Kidney tubule cell (primary cell): ENCODE measurements around the gene MYO10.

ENCODE experiments used
- DNase-seq: peaks from one replicate; pipeline ENCODE4 v3.0.0-alpha.2; 2018; ENCODE audit warnings: low spot score

Gene MYO10

GRCh38 chr5:16709691-16710433 is 226.2 kb downstream of the MYO10 start:
- no peak for DNase-seq

DNA sequence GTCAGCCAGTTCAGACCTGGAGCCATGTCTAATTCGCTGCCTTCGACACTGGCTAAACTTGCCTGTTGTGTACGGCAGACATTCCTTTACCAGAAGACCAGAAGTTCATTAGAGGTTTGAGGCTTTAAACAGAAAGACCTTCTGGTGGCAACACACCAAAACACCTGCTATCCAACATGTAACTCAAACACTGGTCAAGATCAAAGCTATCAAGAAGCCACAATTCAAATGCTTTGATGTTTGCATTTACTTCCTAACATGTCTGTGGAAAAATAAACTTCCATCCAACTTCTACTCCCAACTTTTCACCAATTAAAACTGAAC is 228.3 kb downstream of the MYO10 start:
- no peak for DNase-seq

DNA sequence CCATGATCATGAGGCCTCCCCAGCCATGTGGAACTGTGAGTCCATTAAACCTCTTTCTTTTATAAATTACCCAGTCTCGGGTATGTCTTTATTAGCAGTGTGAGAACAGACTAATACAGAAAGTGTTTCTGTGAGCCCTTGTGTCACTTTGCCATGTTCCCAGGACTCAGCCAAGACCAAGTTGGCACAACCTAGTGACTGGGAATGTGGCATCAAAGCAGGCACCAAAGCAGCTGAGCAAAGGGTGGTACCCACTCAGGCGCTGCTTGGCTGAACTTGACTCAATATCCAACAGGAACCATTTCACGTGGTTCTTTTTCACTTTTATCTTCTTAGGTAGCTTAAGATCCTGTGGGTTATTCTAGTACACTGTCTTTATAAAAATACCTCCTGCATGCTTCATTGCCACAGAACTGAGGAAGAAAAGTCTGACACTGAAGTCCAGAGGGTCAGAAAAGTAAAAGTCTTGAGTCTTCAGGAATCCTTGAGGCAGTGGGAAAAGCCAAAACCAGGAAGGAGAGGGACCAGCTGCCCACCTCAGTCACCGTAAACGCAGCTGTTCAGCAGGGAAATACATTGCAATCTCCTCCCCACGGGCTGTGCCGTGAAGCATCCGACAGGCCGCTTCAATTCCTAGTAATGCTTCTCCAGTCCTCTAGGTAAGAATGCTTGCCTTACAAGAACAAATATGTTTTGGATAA is 228.8 kb downstream of the MYO10 start:
- no peak for DNase-seq

- DNase-seq = no peak
These were observed 231.1 kb downstream of the MYO10 start for GRCh38 chr5:16704945-16705344.

- no peak for DNase-seq
These were observed 233.1 kb downstream of the MYO10 start for GRCh38 chr5:16702964-16703363.

- no peak for DNase-seq
These were observed 234.7 kb downstream of the MYO10 start for GRCh38 chr5:16701134-16702099.

DNA sequence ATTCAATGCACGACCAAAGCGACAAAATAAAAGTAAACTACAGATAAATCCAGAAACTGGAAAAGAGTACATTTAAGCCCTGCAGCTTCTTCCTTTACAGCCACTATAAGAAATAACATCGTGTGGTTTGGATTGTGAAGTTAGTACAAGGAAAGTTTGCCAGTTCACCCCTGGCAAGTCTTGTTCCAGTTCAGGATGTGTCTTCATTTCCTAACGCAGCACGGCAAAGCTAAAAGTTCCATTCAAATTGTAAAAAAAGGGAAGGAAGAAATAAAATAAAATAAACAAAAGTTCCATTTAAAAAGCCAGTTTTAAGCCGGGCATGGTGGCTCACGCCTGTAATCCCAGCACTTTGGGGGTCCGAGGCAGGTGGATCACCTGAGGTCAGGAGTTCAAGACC is 236.0 kb downstream of the MYO10 start:
- DNase-seq = no peak

- no peak for DNase-seq
These were observed 240.3 kb downstream of the MYO10 start for GRCh38 chr5:16695779-16696178.

GRCh38 chr5:16693879-16694278 is 242.2 kb downstream of the MYO10 start:
- no peak for DNase-seq

GRCh38 chr5:16691731-16692130 is 244.4 kb downstream of the MYO10 start:
- DNase-seq = no peak

GRCh38 chr5:16690243-16690852 is 245.7 kb downstream of the MYO10 start:
- peak; percentile 62 for DNase-seq

DNA sequence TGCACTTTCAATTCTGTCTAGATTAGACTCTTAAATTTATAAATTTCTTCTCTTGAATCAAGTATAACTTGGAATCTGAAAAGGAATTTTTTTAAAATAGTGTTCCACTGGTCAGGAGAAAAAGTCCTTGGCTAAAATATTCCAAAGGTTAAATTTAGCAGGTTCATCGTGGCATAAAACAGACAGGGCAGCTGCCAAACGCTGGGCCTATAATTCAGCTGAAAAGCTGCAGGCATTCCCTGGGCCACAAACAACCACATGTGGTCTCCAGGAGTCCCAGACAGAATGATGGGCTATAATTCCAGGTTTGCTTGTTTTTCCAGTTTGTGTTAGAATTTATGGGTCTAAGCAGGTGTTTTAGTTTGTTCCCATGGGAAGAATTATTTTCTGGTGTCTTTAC is 248.2 kb downstream of the MYO10 start:
- no peak for DNase-seq

- no peak for DNase-seq
These were observed 251.0 kb downstream of the MYO10 start for GRCh38 chr5:16685069-16685468.

GRCh38 chr5:16681876-16682275 is 254.2 kb downstream of the MYO10 start:
- DNase-seq = peak; percentile 68

DNA sequence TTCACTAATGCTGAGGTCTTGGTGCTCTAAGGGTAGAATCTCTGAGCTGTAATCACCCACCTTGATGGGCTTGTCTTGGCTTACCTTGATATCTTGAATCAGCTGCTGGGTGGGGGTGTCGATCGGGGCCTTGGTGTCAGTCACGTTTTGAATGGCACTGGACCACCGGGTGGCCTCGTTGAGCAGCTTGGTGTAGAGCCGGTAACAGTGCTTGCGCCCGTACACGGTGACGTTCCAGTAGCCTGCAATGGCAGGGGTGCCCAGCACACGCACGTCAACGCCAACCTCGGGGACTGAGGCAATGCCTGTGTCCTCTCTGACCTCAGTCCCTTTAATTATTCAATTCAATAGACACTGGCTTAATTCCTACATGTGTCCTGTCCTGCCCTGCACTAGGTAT is 256.2 kb downstream of the MYO10 start:
- no peak for DNase-seq

DNA sequence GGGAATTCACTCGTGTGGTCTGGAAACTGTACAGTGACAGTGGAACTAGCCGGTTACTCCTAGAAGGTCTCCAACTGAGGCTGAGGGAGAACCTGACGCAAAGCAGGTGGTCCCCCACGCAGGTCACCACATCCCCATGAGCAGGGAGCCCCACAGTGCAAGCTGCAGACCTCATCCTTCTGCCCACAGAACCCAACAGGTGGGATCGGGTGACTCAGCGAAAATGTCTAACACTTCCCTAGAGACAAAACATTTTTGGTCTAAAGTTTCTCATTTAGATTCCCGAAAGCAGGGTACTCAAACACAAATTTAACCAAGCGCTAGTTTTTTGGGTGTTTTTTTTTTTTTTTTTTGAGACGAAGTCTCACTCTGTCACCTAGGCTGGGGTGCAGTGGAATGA is 256.9 kb downstream of the MYO10 start:
- DNase-seq = no peak

DNA sequence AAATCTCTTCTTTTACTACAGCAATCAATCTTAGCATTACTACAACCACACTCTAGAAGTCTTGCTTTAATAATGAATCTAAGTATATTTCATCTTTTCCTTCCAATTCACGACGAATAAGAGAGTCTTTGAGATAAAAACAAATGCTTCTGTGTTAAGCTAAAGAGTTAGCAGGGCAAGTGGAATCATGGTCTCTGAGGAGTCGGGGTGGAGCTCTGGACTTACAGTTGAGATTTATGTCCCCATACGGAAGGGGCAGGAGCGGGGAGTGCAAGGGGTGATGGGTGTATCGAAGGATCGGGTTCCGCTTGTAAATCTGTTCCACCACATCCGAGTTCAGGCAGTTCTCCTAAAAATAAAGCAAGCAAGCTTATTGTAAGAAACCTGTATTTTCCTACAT is 260.3 kb downstream of the MYO10 start:
- no peak for DNase-seq

- DNase-seq = no peak
These were observed 261.3 kb downstream of the MYO10 start for GRCh38 chr5:16674750-16675149.

DNA sequence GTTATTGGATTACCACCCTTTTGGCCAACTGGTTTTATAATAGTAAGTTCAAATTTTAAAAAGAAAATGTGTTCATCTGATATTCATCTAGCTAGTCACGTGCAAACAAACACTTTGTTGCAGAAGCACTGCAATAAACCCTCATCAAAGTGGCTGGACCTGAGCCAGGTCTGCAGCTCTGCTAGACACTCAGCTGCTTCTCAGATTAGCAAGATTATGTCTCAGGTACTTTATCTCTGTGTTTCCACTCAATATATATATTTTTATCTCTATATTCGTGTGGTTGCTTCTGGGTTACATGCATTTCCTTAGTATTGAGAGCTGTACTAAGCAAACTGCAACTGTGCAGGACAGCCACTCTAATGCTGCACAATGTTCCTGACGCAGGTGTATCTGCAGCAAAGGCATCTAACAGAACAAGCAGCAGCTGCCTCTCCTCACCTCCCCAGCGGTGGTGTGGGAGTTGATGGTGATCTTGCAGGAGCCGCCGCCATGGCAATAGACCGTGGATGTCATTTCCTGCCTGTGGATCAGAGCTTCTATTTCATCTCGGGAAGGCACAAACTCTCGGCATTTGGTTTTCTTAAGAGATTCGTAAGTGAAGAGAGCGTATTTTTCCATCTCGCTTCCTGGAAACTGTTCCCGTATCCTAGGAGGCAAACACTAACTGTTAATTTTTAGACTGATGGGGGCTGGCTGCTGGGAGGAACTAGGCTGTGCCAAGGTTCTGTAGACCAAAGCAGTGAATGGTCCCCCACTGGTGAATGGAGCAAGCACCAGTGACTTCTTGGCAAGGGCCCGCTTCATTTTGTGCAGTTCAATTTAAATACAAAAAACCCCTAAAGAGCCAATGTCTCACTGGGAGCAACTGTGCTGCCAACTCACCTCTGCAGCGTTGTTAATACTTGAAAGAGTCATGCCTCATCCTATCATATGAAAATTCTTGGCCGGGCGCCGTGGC is 262.6 kb downstream of the MYO10 start:
- DNase-seq = peak; percentile 89

GRCh38 chr5:16671208-16671607 is 264.9 kb downstream of the MYO10 start:
- DNase-seq = no peak

- no peak for DNase-seq
These were observed 266.3 kb downstream of the MYO10 start for GRCh38 chr5:16669776-16670175.
